Keratinocyte (primary cell): ENCODE measurements around the gene SORL1-AS1.

Experiments
- DNase-seq: peaks from one replicate; pipeline ENCODE4 v3.0.0-alpha.2; 2011; ENCODE audit warnings: low read depth, missing footprints, low spot score
- FAIRE-seq: peaks from 2 replicates; lab custom pipeline; 2011; peaks lifted over from hg19 to GRCh38; lab: Jason Lieb, UNC
- H2AFZ ChIP-seq: 2 replicates; pipeline ENCODE4 v1.6.0; 2012; ENCODE audit warnings: low read length, control low read depth, inconsistent platforms; ENCODE audit not compliant: control insufficient read depth
- H3K27ac ChIP-seq: 2 replicates; pipeline ENCODE4 v1.5.1; 2011; ENCODE audit warnings: low read length; ENCODE audit not compliant: control insufficient read depth, insufficient read depth
- H3K27me3 ChIP-seq: 3 replicates; pipeline ENCODE4 v1.6.0; 2011; ENCODE audit warnings: low read length; ENCODE audit not compliant: control insufficient read depth, insufficient read depth; ENCODE audit errors: extremely low read depth
- H3K36me3 ChIP-seq, 2 experiments: 2 replicates in 1 of 2; 3 replicates in 1 of 2; pipeline ENCODE4 v1.5.1; 2011; ENCODE audit warnings: low read length in 2 of 2, mild to moderate bottlenecking in 1 of 2; ENCODE audit not compliant: control insufficient read depth in 2 of 2, insufficient read depth in 2 of 2; ENCODE audit errors: extremely low read depth in 1 of 2
- H3K4me1 ChIP-seq: 3 replicates; pipeline ENCODE4 v1.5.1; 2011; ENCODE audit warnings: low read length; ENCODE audit not compliant: control insufficient read depth, insufficient read depth; ENCODE audit errors: extremely low read depth
- H3K4me2 ChIP-seq: 3 replicates; pipeline ENCODE4 v1.6.0; 2011; ENCODE audit warnings: low read depth, low read length; ENCODE audit not compliant: control insufficient read depth, insufficient read depth; ENCODE audit errors: extremely low read depth
- H3K4me3 ChIP-seq, 3 experiments: fragments of 200-600 bp in 1 of 3; sonication (generic) in 1 of 3; 2 replicates in 2 of 3; 3 replicates in 1 of 3; pipeline ENCODE4 v1.5.1; 2011 to 2016; ENCODE audit warnings: low read length in 3 of 3, mild to moderate bottlenecking in 3 of 3, control low read depth in 2 of 3, inconsistent platforms in 1 of 3, low read depth in 1 of 3, mixed read lengths in 1 of 3, mixed run types in 1 of 3, moderate library complexity in 1 of 3; ENCODE audit not compliant: control insufficient read depth in 2 of 3, insufficient read depth in 2 of 3; ENCODE audit errors: extremely low read depth in 1 of 3
- H3K79me2 ChIP-seq: 2 replicates; pipeline ENCODE4 v1.6.0; 2012; ENCODE audit warnings: low read length; ENCODE audit not compliant: control insufficient read depth, insufficient read depth
- H3K9ac ChIP-seq: 3 replicates; pipeline ENCODE4 v1.6.0; 2011; ENCODE audit warnings: low read length; ENCODE audit not compliant: control insufficient read depth, insufficient read depth; ENCODE audit errors: extremely low read depth
- H3K9me1 ChIP-seq: 3 replicates; pipeline ENCODE4 v1.6.0; 2011; ENCODE audit warnings: low read length; ENCODE audit not compliant: control insufficient read depth, insufficient read depth; ENCODE audit errors: extremely low read depth
- H3K9me3 ChIP-seq: 2 replicates; pipeline ENCODE4 v1.5.1; 2012; ENCODE audit warnings: low read depth, low read length; ENCODE audit not compliant: control insufficient read depth
- H4K20me1 ChIP-seq: 3 replicates; pipeline ENCODE4 v1.6.0; 2011; ENCODE audit warnings: low read length; ENCODE audit not compliant: control insufficient read depth, insufficient read depth; ENCODE audit errors: extremely low read depth
- EZH2 ChIP-seq: IDR thresholded peaks from one replicate; pipeline ENCODE4 v1.6.1; 2012; ENCODE audit warnings: inconsistent platforms, mild to moderate bottlenecking, low read length, moderate library complexity
- dilution Hi-C: fragments of 300-500 bp; cut with MboI; formaldehyde crosslinking; loops from one replicate; pipeline ENCODE4 v1.7.0; 2020; ENCODE audit warnings: low sequenced_read_pairs; ENCODE audit not compliant: extremely low pct_ligation_motif_present
- TF ChIP-seq, protein P1 (sequence below), 3 experiments: IDR thresholded peaks in 1 of 3; conservative IDR thresholded peaks in 1 of 3; optimal IDR thresholded peaks in 1 of 3; 2 replicates in 2 of 3; 3 replicates in 1 of 3; pipeline versions ENCODE3 to v1.5.1; 2011; ENCODE audit warnings: low read length in 3 of 3, mild to moderate bottlenecking in 3 of 3, moderate library complexity in 2 of 3, control low read depth in 1 of 3, inconsistent platforms in 1 of 3; ENCODE audit not compliant: insufficient read depth in 2 of 3; ENCODE audit errors: extremely low read depth in 1 of 3

Gene SORL1-AS1

DNA sequence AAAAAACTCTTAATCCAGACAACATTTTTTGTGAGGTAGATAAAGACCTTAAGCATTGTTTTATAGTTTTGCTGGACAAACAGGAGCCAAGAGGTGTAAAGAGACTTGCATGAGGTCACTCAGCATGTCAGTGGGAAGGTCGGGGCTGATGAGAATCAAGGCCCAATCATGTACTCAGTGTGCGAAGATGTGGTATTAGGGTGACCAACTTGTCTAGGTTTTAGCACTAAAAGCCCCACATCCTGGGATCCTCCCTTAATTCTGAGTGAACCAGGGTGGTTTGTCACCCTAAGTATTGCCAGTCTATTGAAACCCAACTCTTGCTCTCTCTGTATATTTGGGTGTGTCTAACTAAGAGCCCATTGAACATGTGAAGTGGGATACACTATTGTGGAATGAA is 19.5 kb upstream of the SORL1-AS1 start:
- Histone ChIP-seq H3K36me3 (peaks cover 0 to 1% of the 10 kb centered on the region in 2 experiments), H2AFZ (no peak overlapping the region), H3K27me3 (no peaks in the 10 kb centered on the region), H3K9me3 (no peaks in the 10 kb centered on the region), H3K9ac (no peak overlapping the region), H3K4me1 (peaks cover 21% of the 10 kb centered on the region), H3K9me1 (no peaks in the 10 kb centered on the region), H3K79me2 (no peaks in the 10 kb centered on the region), H4K20me1 (no peaks in the 10 kb centered on the region), H3K27ac (no peak overlapping the region), H3K4me3 (no peak overlapping the region), H3K4me2 (no peak overlapping the region)
- FAIRE-seq (no peak), DNase-seq (no peak)
- dilution Hi-C loops: no loop called here
- TF ChIP-seq, protein P1, sequence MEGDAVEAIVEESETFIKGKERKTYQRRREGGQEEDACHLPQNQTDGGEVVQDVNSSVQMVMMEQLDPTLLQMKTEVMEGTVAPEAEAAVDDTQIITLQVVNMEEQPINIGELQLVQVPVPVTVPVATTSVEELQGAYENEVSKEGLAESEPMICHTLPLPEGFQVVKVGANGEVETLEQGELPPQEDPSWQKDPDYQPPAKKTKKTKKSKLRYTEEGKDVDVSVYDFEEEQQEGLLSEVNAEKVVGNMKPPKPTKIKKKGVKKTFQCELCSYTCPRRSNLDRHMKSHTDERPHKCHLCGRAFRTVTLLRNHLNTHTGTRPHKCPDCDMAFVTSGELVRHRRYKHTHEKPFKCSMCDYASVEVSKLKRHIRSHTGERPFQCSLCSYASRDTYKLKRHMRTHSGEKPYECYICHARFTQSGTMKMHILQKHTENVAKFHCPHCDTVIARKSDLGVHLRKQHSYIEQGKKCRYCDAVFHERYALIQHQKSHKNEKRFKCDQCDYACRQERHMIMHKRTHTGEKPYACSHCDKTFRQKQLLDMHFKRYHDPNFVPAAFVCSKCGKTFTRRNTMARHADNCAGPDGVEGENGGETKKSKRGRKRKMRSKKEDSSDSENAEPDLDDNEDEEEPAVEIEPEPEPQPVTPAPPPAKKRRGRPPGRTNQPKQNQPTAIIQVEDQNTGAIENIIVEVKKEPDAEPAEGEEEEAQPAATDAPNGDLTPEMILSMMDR (optimal IDR thresholded peaks at IDR 0.05 in 1 of 3, IDR thresholded peaks at IDR 0.05 in 1 of 3, conservative IDR thresholded peaks at IDR 0.05 in 1 of 3; ENCODE audit: extremely low read depth in 1 of 3, insufficient read depth in 2 of 3, low read length in 3 of 3): no peak
- TF ChIP-seq EZH2: no peak

DNA sequence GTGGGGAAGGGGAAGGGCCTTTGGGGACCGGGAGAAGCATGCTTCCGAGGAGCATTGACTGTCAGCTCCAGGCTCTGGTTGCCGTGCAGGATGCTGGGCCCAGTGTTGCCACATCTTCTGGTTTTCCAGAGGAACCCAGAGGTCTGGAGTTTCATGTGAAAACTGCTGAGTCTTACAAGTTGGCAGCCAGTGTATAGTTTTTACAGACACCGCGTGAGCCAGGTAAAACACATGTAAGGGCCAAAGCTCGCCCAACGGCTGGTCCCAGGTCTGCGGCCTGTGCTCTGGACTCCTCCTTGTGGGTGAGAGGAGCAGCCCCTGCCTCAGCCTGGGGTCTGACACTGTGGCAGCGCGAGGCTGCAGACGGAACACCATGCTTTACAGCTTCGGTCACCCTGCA is 18.4 kb upstream of the SORL1-AS1 start:
- TF ChIP-seq, protein P1 (optimal IDR thresholded peaks at IDR 0.05 in 1 of 3, IDR thresholded peaks at IDR 0.05 in 1 of 3, conservative IDR thresholded peaks at IDR 0.05 in 1 of 3; ENCODE audit: extremely low read depth in 1 of 3, insufficient read depth in 2 of 3, low read length in 3 of 3): no peak
- TF ChIP-seq EZH2: no peak
- DNase-seq (no peak), FAIRE-seq (no peak)
- Histone ChIP-seq H3K36me3 (peaks cover 0 to 1% of the 10 kb centered on the region in 2 experiments), H4K20me1 (no peaks in the 10 kb centered on the region), H3K9ac (no peak overlapping the region), H3K9me1 (no peaks in the 10 kb centered on the region), H2AFZ (no peak overlapping the region), H3K9me3 (no peaks in the 10 kb centered on the region), H3K27me3 (no peaks in the 10 kb centered on the region), H3K79me2 (no peaks in the 10 kb centered on the region), H3K27ac (no peak overlapping the region), H3K4me3 (no peak overlapping the region), H3K4me2 (no peak overlapping the region), H3K4me1 (peaks cover 27% of the 10 kb centered on the region)
- dilution Hi-C loops: no loop called here
